CD4-positive, alpha-beta T cell treated with Interleukin-21 for 1 hour (primary cell): Measurements from ENCODE around the gene GLO1.
"Not testable (repeated sequence)": the region's sequence is repeated elsewhere in the genome, so short reads cannot be mapped to it uniquely, and the experiment has no call there.

Experiments
- DNase-seq: peaks from one replicate; pipeline ENCODE4 v3.0.0-alpha.2; 2020

The GLO1 gene

DNA sequence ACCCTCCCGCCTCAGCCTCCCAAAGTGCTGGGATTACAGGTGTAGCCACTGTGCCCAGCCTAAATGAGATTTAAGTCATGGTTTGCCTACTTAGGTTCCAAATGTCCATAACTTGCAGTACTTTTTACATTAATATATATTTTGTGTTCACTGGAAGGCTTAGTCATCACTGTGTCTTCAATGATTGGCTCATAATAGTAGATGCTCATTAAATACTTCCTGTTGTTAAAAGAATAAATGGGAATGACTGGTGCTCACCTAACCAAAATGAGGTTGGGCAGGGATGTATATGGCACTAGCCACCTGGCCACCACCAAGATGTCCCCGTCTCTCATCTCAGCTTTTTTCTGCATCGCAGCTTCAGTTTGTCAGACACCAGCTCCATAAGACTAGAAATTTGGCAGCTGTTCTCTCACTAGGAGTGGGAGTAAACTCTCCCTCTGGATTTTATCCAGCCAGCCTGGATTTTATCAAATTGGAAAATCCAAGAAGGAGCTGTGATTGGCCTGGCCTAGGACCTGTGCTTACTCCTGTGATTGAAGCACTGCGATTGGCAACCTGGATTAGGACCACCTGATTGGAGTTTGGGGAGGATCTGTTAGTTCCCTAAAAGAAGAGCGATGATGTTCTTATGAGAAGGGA is 1.1 kb upstream of the GLO1 start:
- no peak for DNase-seq

GRCh38 chr6:38701551-38701950 is 1.4 kb downstream of the GLO1 start:
- no peak for DNase-seq

DNA sequence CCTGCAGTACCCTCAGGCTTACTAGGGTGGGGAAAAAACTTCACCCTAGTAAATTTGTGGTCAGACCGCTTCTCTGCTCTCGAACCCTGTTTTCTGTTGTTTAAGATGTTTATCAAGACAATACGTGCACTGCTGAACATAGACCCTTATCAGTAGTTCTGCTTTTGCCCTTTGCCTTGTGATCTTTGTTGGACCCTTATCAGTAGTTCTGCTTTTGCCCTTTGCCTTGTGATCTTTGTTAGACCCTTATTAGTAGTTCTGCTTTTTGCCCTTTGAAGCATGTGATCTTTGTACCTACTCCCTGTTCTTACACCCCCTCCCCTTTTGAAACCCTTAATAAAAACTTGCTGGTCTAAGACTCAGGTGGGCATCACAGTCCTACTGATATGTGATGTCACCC is 3.2 kb downstream of the GLO1 start:
- not testable (repeated sequence) for DNase-seq

DNA sequence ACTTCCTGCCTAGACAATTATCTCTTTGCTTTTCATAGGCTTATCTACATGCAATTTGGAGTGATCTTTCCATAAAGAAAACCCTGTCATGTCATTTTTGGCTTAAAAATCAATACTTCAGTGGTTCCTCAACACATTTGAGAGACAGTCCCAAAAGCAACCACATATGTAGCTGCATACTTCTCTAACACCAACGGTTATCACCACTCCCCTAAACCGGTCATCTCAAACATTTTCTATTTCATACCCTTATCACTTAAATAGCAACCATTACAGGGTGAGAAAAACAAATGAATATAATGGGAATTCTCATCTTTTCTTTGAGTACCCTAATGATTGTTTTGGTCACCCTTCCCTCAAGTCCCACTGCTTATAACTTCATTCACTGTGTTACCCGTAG is 5.1 kb downstream of the GLO1 start:
- DNase-seq, result no peak

GRCh38 chr6:38696345-38696744 is 6.6 kb downstream of the GLO1 start:
- DNase-seq, result no peak

GRCh38 chr6:38695933-38696332 is 7.0 kb downstream of the GLO1 start:
- no peak for DNase-seq

DNA sequence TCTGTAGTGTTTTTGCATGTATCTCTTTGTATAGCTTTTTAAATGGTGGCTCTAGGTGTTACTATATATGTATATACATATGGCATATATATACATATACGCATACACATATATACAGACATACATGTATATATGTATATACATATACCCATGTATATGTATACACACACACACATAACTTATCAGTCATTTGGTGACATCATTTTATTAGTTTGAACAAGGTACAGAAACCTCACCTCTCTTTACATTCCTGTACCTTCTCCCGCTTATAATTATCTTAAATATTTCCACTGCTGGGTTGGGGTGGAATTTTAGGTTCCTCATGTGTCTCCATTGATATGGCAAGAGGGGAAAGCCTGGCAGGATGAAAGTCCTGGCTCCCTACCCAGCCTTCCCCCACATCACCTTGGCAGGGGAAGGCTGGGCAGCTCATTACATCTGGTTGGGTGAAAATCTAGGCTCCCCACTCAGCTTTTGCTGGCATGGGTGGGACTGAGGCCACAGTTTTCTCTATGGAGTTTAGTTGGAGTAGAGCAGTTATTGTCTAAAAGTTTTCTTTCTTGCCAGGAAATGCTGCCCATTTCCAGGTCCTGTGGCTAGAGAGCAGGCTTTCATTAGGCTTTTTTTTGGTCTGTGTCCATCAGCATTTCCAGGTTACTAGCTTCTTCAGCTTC is 7.6 kb downstream of the GLO1 start:
- no peak for DNase-seq

- no peak for DNase-seq
These were observed 14.3 kb downstream of the GLO1 start for GRCh38 chr6:38688579-38689087.

GRCh38 chr6:38687549-38687948 is 15.4 kb downstream of the GLO1 start:
- no peak for DNase-seq

DNA sequence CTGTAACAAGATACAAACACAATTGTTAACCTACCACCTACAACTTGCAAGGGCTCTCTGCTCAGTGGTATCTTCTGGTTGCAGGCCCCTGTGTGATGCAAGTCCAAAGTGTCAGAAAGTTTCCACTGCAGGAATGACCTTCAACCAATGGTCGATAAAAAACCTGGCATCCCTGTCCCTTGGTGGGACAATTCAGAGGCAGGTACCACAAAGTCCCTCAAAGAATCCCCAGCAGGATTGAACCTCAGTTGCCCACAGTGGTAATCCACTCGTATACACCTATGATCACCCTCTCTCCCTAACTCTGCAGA is 15.9 kb downstream of the GLO1 start:
- DNase-seq, result no peak

GRCh38 chr6:38686270-38687042 is 16.5 kb downstream of the GLO1 start:
- DNase-seq, result no peak

DNA sequence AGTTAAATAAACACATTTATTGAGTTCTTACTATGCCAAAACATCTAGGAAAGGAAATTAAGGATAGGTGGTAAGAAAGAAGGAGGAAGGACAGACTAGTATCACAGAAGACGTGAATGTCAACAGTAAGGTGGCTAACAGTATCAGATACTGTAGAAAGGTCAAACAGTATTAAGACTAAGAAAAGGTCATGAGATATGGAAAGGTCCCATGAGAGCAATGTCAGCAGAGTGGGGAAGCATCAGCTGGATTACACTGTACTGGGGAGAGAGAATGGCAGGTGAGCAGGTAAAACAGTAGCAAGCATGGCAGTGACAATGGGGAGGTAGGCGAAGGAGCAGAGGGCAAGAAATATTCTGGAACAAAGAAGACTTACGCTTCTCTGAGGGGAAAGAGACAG is 18.0 kb downstream of the GLO1 start:
- DNase-seq, result no peak

GRCh38 chr6:38684237-38684636 is 18.7 kb downstream of the GLO1 start:
- no peak for DNase-seq

- no peak for DNase-seq
These were observed 21.1 kb downstream of the GLO1 start for GRCh38 chr6:38681850-38682249.

- DNase-seq, result no peak
These were observed 23.3 kb downstream of the GLO1 start for GRCh38 chr6:38679668-38680067.

DNA sequence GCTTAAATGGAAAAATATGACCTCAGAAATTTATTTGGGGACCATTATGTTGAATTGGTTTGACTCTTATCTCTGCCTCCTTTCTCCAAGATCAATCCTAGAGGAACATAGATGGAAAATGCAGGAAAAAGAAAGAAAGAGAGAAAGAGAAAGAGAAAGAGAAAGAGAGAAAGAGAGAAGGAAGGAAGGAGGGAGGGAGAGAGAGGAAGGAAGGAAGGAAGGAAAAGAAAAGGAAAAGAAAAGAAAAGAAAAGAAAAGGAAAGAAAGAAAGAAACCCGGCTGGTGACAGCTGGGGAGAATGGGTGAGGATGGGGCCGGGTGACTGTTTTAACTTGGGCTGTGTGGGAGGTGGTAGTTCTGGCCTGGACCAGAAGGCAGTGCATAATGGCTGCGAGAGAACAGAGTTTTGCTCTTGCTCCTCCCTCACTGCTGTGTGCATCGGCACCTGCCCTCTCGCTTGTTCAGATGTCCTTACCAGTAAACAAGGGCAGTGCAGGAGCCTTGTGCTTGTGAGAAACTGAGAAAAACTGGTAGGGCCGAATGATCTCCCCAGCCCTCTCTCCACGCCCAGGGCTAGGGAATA is 24.7 kb downstream of the GLO1 start:
- no peak for DNase-seq

- no peak for DNase-seq
These were observed 25.9 kb downstream of the GLO1 start for GRCh38 chr6:38676974-38677544.

GRCh38 chr6:38676236-38676973 is 26.5 kb downstream of the GLO1 start:
- no peak for DNase-seq

DNA sequence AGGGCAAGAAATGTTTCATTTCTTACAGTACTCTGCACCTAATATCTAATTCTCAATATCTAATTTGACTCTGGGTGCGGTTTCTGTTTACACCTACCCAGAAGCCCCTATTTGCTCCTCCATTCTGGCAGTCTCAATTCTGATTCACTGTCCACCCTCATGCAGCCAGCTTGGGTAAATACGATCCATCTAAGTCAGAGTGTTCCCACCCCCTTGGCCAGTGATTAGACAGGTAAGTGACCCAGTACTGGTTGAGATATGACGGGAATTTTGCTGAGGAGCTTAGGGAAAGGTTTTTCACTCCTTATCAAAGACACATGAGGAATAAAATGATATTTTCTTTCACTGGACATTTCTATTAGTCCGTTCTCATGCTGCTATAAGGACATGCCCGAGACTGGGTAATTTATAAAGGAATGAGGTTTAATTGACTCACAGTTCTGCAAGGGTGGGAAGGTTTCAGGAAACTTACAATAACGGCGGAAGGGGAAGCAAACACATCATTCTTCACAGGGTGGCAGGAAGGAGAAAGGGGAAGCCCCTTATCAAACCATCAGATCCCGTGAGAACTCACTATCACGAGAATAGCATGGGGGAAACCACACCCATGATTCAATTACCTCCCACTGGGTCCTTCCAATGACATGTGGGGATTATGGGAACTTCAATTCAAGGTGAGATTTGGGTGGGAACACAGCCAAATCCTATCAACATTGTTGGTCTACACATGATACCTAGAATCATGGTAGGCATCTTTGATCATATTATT is 29.4 kb downstream of the GLO1 start:
- DNase-seq, result peak; percentile 19

DNA sequence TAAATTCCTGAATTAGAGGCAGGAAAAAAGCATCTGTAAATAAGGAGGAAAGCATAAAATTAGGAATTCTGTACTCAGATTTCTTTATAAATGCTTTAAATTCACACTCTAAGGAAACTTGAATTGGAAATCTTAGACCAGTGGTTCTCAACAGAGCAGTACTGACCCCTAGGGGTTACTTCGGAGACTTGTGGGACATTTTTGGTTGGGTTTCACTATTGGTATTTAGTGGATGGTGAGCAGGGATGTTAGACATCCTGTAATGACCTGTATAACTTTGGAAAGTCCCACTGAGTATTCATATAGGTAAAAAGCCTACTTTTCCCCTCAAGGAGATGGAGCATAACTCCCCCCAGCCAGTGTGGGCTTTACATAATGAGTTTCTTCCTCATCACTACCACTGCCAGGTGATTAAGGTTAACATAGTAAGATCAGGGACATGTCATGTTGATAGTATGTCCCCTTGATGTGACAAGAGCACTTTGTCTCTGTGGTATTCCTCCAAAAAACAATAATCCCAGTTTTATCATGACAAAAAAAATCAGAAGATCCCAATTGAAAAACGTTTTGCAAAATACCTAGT is 31.0 kb downstream of the GLO1 start:
- peak; percentile 58 for DNase-seq

- no peak for DNase-seq
These were observed 44.4 kb downstream of the GLO1 start for GRCh38 chr6:38658418-38659167.
